ENCODE measurements around the gene PLEKHH2.

The PLEKHH2 gene

DNA sequence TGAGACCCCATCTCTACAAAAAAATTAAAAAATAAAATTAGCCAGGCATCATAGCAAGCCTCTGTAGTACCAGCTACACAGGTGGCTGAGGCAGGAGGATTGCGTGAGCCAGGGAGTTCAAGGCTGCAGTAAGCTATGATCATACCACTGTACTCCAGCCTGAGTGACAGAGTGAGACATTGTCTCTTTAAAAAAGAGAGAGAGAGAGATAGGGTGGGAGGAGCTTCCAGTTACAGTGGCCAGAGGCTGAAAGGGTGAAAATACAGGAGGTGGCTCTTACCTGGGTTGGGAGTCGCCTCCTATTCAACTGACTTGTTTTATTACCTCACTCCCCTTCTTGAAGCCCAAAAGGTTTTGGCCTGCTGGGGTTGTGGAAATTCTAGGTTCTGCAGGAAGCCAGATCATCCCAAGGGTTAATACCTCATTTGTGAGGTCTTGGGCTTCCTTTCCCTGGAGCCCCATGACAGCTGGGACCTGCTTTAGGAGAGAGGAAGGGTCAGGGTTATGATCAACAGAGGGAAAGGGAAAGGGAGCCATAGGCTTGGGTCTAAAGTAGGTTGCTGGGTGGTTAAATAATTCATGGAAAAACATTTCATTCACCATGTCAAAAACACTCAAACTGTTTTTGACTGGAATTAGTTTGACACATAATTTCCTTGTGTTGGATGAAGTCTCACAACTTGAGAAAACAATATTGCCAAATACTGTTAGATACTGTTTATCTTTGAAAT, 154.1 kb downstream of the PLEKHH2 start:
- TF ChIP-seq CTCF (IDR thresholded peaks at IDR 0.05; ENCODE audit: low read depth, low read length, missing control alignments): no peak
- H3K36me3 ChIP-seq (replicated peaks): no peaks in the 10 kb centered on the region
- H3K4me3 ChIP-seq (ENCODE audit: low read depth, low read length): no peak overlapping the region
- in situ Hi-C loops (cut with HindIII; ENCODE audit: low pct_ligation_motif_present, low sequenced_read_pairs): no loop called here
- H3K27ac ChIP-seq: no peak overlapping the region
- DNase-seq: no peak
- no peaks in the 10 kb centered on the region for H3K27me3 ChIP-seq (replicated peaks)

DNA sequence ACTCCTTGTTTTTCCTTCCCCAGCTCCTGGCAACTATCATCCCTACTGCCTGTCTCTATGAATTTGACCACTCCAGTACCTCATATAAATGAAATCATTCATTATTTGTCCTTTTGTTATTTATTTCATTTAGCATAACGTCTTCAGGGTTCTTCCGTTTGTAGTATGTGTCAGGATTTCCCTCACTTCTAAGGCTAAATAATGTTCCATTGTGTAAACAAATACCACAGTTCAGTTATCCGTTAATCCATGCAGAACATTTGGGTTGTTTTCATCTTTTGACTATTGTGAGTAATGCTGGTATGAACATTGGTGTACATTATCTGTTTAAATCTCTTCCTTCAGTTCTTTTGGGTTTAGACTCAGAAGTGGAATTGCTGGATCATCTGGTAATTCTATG, 155.6 kb downstream of the PLEKHH2 start:
- in situ Hi-C loops (cut with HindIII; ENCODE audit: low pct_ligation_motif_present, low sequenced_read_pairs): no loop called here

DNA sequence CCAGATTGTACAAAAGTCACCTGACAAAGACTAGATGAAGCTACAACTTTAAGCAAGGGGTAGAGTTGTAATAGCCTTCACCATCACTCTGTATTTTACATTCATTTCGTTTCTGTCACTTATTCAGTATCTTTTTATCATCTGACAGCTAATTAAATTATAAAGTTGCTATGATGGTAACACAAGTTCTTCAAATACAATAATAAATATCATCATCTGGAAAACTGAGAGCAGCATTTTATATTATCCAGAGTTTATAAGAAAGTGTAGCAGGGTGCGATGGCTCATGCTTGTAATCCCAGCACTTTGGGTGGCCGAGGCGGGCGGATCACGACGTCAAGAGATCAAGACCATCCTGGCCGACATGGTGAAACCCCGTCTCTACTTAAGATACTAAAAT, 157.9 kb downstream of the PLEKHH2 start:
- no peak for TF ChIP-seq CTCF (IDR thresholded peaks at IDR 0.05; ENCODE audit: low read depth, low read length, missing control alignments)
- Histone ChIP-seq H3K27me3 (replicated peaks) (no peaks in the 10 kb centered on the region), H3K27ac (no peak overlapping the region), H3K4me3 (ENCODE audit: low read depth, low read length) (no peak overlapping the region), H3K36me3 (replicated peaks) (no peaks in the 10 kb centered on the region)
- in situ Hi-C loops (cut with HindIII; ENCODE audit: low pct_ligation_motif_present, low sequenced_read_pairs): no loop called here
- no peak for DNase-seq

More for the DNA sequence above, 155.6 kb downstream of the PLEKHH2 start:
- H3K27ac ChIP-seq: no peak overlapping the region
- H3K27me3 ChIP-seq (replicated peaks): no peaks in the 10 kb centered on the region
- TF ChIP-seq CTCF (IDR thresholded peaks at IDR 0.05; ENCODE audit: low read depth, low read length, missing control alignments): no peak
- no peak overlapping the region for H3K4me3 ChIP-seq (ENCODE audit: low read depth, low read length)
- no peak for DNase-seq
- H3K36me3 ChIP-seq (replicated peaks): no peaks in the 10 kb centered on the region

DNA sequence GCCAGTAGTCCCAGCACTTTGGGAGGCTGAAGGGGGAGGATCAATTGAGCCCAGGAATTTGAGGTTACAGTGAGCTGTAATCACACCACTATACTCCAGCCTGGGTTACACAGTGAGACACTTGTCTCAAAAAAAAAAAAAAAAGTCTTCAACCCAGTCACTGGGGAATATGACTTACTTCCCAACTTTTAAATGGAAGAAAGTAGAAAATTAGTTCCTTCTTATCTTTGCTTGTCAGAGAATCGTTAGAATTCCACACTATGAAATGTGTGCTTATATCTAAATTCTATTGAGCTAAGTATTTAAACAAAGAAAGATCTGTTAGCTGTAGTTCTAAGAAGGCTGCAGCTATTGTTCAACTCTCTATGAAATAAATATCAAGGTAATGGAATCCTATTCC, 159.1 kb downstream of the PLEKHH2 start:
- no peaks in the 10 kb centered on the region for H3K27me3 ChIP-seq (replicated peaks)
- no peak for DNase-seq
- no peaks in the 10 kb centered on the region for H3K36me3 ChIP-seq (replicated peaks)
- no peak overlapping the region for H3K4me3 ChIP-seq (ENCODE audit: low read depth, low read length)
- no peak for TF ChIP-seq CTCF (IDR thresholded peaks at IDR 0.05; ENCODE audit: low read depth, low read length, missing control alignments)
- H3K27ac ChIP-seq: no peak overlapping the region
- in situ Hi-C loops (cut with HindIII; ENCODE audit: low pct_ligation_motif_present, low sequenced_read_pairs): no loop called here

DNA sequence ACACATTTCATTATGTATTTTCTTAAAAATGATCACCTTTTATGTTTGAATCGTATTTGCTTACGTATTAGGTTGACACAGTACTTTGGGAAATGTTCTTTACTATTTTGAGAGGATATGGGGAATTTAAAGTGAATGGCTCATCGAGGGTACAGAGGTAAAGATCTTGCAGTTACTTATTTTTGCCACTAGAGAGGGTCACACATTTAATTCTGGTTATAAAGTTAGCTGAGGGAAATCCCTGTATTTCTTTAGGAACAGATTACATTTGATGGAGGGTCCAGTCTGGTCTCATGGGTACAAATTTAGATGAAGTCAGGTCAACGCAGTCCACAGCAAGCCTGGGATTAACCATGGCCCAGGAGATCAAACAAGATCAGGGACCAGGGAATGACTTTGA, 161.2 kb downstream of the PLEKHH2 start:
- in situ Hi-C loops (cut with HindIII; ENCODE audit: low pct_ligation_motif_present, low sequenced_read_pairs): no loop called here
- no peak for TF ChIP-seq CTCF (IDR thresholded peaks at IDR 0.05; ENCODE audit: low read depth, low read length, missing control alignments)
- Histone ChIP-seq H3K36me3 (replicated peaks) (no peaks in the 10 kb centered on the region), H3K27ac (no peak overlapping the region), H3K4me3 (ENCODE audit: low read depth, low read length) (no peak overlapping the region), H3K27me3 (replicated peaks) (no peaks in the 10 kb centered on the region)
- DNase-seq: no peak

- no peak for TF ChIP-seq CTCF (IDR thresholded peaks at IDR 0.05; ENCODE audit: low read depth, low read length, missing control alignments)
- in situ Hi-C loops (cut with HindIII; ENCODE audit: low pct_ligation_motif_present, low sequenced_read_pairs): no loop called here
- Histone ChIP-seq H3K27ac (no peak overlapping the region), H3K4me3 (ENCODE audit: low read depth, low read length) (no peak overlapping the region), H3K36me3 (replicated peaks) (no peaks in the 10 kb centered on the region), H3K27me3 (replicated peaks) (no peaks in the 10 kb centered on the region)
- no peak for DNase-seq
Measured at GRCh38 chr2:43800894-43801293, 163.8 kb downstream of the PLEKHH2 start.
